Panc1 (cell line): ENCODE measurements around the gene MRTFA. TPM values are rescaled to one million over a fixed set of nuclear protein-coding genes. Genes with fewer than 3 reads are reported as not detected.
"Not testable (repeated sequence)": the region's sequence is repeated elsewhere in the genome, so short reads cannot be mapped to it uniquely, and the experiment has no call there.

Source experiments
- ATAC-seq: fragments of 200-7000 bp; cut with Tn5 transposase; 2 replicates; pipeline ENCODE4 v1.9.1; 2020; ENCODE audit warnings: mild to moderate bottlenecking, moderate library complexity
- BruUV-seq: library from RNA; stranded (reverse); fragments of 400-500 nt; replicated peaks from 2 replicates; lab custom pipeline; 2021; lab: Mats Ljungman, UMichigan
- CTCF ChIA-PET: fragments of 300-600 bp; sonication (Branson Sonifier 250); formaldehyde crosslinking; loops from one replicate; lab custom pipeline; 2022; ENCODE audit warnings: antibody characterized with exemption; lab: Charles Lee
- POLR2A ChIA-PET: fragments of 300-600 bp; sonication (Branson Sonifier 250); formaldehyde crosslinking; loops from one replicate; lab custom pipeline; 2022; ENCODE audit warnings: antibody characterized with exemption; lab: Charles Lee
- DNase-seq: peaks from one replicate; pipeline ENCODE4 v3.0.0-alpha.2; 2010; ENCODE audit warnings: low read depth, low spot score
- H3K27ac ChIP-seq: 2 replicates; pipeline ENCODE4 v1.5.1; 2011; ENCODE audit warnings: mild to moderate bottlenecking, low read length, inconsistent platforms
- H3K27me3 ChIP-seq: fragments of 200-500 bp; sonication (Bioruptor generic); 2 replicates; pipeline ENCODE4 v1.6.0; 2014; ENCODE audit warnings: low read length, inconsistent platforms; ENCODE audit not compliant: control insufficient read depth, insufficient read depth
- H3K36me3 ChIP-seq: fragments of 200-500 bp; sonication (Bioruptor generic); 2 replicates; pipeline ENCODE4 v1.5.1; 2014; ENCODE audit warnings: inconsistent platforms, mild to moderate bottlenecking, low read length, moderate library complexity; ENCODE audit not compliant: control insufficient read depth, insufficient read depth
- H3K4me1 ChIP-seq: 2 replicates; pipeline ENCODE4 v1.5.1; 2011; ENCODE audit warnings: inconsistent platforms, mild to moderate bottlenecking, low read length, moderate library complexity; ENCODE audit not compliant: control insufficient read depth, insufficient read depth
- H3K4me3 ChIP-seq, 2 experiments: 2 replicates each; pipeline ENCODE4 v1.5.1; 2011 to 2012; ENCODE audit warnings: low read depth in 2 of 2, low read length in 2 of 2, mild to moderate bottlenecking in 2 of 2, inconsistent platforms in 1 of 2, moderate library complexity in 1 of 2
- H3K9me3 ChIP-seq: fragments of 200-500 bp; sonication (Bioruptor generic); 2 replicates; pipeline ENCODE4 v1.5.1; 2014; ENCODE audit warnings: low read depth, mild to moderate bottlenecking, inconsistent platforms, low read length, moderate library complexity; ENCODE audit not compliant: control insufficient read depth, insufficient read depth
- POLR2AphosphoS5 ChIP-seq: IDR thresholded peaks from 2 replicates; pipeline ENCODE4 v1.6.1; 2012; ENCODE audit warnings: mild to moderate bottlenecking, low read depth, low read length, moderate library complexity
- REST ChIP-seq, 2 experiments: IDR thresholded peaks; 2 replicates each; pipeline ENCODE4 v1.6.1; 2011 to 2012; ENCODE audit warnings: low read depth in 2 of 2, control low read depth in 1 of 2, low read length in 1 of 2, mild to moderate bottlenecking in 1 of 2, moderate library complexity in 1 of 2; ENCODE audit not compliant: insufficient read depth in 1 of 2
- SIN3A ChIP-seq: IDR thresholded peaks from 2 replicates; pipeline ENCODE4 v1.6.1; 2012; ENCODE audit warnings: low read depth, mild to moderate bottlenecking, low read length, moderate library complexity, borderline replicate concordance; ENCODE audit not compliant: insufficient read depth
- TCF7L2 ChIP-seq: IDR thresholded peaks from 2 replicates; pipeline ENCODE4 v1.6.1; 2011; ENCODE audit warnings: mild to moderate bottlenecking, low read depth, low read length, inconsistent platforms
- in situ Hi-C: cut with HindIII; loops from 2 replicates; pipeline ENCODE4 v1.10.0; 2016; ENCODE audit warnings: low sequenced_read_pairs, low pct_unique_long_range_greater_than_20kb
- intact Hi-C: fragments of 100-400 bp; cut with micrococcal nuclease; formaldehyde crosslinking; loops from one replicate; pipeline ENCODE4 v1.10.0; 2022; ENCODE audit not compliant: unreplicated experiment
- total RNA-seq: library from RNA; stranded (reverse); gene quantifications from one replicate; pipeline ENCODE4 v1.2.1, GENCODE V29; 2021; ENCODE audit not compliant: unreplicated experiment
- TF ChIP-seq, protein P1 (sequence below): fragments of 450-650 bp; IDR thresholded peaks from 2 replicates; pipeline ENCODE4 v1.5.1; 2017; ENCODE audit warnings: mild to moderate bottlenecking

Gene MRTFA
- total RNA-seq, 1 experiment from 2014 or later, result 62.1 TPM

- in situ Hi-C loops (no loop called here), intact Hi-C loops (no loop called here)
- no peaks in the 10 kb centered on the region; the same call in 1 of the 2 replicates for H3K4me1 ChIP-seq
- ChIA-PET POLR2A (no interaction called here), CTCF (interaction anchor here (0.7 kb wide), 1 partner anchor 152 kb away, joined by 5 read pairs; no protein-coding TSS in a partner anchor)
- DNase-seq (no peak), ATAC-seq (no peak)
- H3K4me3 ChIP-seq, result no peak overlapping the region
- no TSS peak for BruUV-seq
- no peaks in the 10 kb centered on the region for H3K36me3 ChIP-seq
- no peaks in the 10 kb centered on the region for H3K27me3 ChIP-seq
- H3K27ac ChIP-seq, result no peak overlapping the region
- TF ChIP-seq TCF7L2 (no peak), POLR2AphosphoS5 (no peak), REST (IDR thresholded peaks at IDR 0.05; ENCODE audit: insufficient read depth in 1 of 2, low read depth in 2 of 2, low read length in 1 of 2) (no peak), SIN3A (no peak)
- TF ChIP-seq, protein P1, sequence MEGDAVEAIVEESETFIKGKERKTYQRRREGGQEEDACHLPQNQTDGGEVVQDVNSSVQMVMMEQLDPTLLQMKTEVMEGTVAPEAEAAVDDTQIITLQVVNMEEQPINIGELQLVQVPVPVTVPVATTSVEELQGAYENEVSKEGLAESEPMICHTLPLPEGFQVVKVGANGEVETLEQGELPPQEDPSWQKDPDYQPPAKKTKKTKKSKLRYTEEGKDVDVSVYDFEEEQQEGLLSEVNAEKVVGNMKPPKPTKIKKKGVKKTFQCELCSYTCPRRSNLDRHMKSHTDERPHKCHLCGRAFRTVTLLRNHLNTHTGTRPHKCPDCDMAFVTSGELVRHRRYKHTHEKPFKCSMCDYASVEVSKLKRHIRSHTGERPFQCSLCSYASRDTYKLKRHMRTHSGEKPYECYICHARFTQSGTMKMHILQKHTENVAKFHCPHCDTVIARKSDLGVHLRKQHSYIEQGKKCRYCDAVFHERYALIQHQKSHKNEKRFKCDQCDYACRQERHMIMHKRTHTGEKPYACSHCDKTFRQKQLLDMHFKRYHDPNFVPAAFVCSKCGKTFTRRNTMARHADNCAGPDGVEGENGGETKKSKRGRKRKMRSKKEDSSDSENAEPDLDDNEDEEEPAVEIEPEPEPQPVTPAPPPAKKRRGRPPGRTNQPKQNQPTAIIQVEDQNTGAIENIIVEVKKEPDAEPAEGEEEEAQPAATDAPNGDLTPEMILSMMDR, result no peak
- no peaks in the 10 kb centered on the region for H3K9me3 ChIP-seq
Measured at GRCh38 chr22:40557972-40558371, 78.5 kb downstream of the MRTFA start.

DNA sequence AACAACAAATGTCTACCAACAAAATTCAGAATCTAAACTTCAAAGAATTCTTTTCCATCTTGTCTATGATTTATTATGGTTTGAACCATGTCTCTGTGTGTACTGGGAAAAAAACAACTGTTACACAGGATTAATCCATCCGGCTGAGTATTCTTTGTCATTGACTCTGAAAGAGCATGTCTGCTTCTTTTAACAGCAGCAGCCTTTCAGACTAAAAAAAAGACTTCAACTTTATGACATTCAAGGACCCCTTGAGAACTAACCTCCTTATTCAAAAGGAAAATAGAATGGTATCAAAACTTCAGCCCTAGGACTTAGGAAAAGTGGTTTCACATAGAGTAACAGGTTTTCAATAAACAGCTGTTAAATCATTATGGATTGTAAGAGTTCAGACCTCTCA lies 79.9 kb downstream of the MRTFA start:
- no peak overlapping the region; the same call in 1 of the 2 replicates for H3K27ac ChIP-seq
- BruUV-seq, result no TSS peak
- in situ Hi-C loops, result no loop called here
- H3K36me3 ChIP-seq, result no peaks in the 10 kb centered on the region
- no peaks in the 10 kb centered on the region for H3K27me3 ChIP-seq
- intact Hi-C loops, result no loop called here
- ChIA-PET POLR2A (no interaction called here), CTCF (no interaction called here)
- no peak overlapping the region for H3K4me3 ChIP-seq
- DNase-seq (no peak), ATAC-seq (no peak)
- H3K9me3 ChIP-seq, result no peaks in the 10 kb centered on the region
- H3K4me1 ChIP-seq, result no peaks in the 10 kb centered on the region; the same call in 1 of the 2 replicates
- TF ChIP-seq SIN3A (no peak), REST (IDR thresholded peaks at IDR 0.05; ENCODE audit: insufficient read depth in 1 of 2, low read depth in 2 of 2, low read length in 1 of 2) (no peak), POLR2AphosphoS5 (no peak), TCF7L2 (no peak)
- TF ChIP-seq, protein P1, result no peak

DNA sequence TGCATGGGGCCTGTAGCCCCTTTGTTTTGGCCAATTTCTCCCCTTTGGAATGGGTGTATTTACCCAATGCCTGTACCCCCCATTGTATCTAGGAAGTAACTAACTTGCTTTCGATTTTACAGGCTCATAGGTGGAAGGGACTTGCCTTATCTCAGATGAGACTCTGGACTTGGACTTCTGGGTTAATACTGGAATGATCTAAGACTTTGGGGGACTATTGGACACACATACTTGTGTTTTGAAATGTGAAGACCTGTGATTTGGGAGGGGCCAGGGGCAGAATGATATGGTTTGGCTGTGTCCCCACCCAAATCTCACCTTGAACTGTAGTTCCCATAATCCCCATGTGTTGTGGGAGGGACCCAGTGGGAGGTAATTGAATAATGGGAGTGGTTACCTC lies 82.5 kb downstream of the MRTFA start:
- intact Hi-C loops, H3K27ac ChIP-seq, DNase-seq, BruUV-seq, H3K36me3 ChIP-seq, in situ Hi-C loops, H3K9me3 ChIP-seq, H3K4me3 ChIP-seq, ATAC-seq, H3K27me3 ChIP-seq, CTCF ChIA-PET, POLR2A ChIA-PET, H3K4me1 ChIP-seq: not testable (repeated sequence)
